DMS 273 (cell line): ENCODE measurements around the gene PGS1.

Experiments used
- DNase-seq: peaks from one replicate; lab custom pipeline; 2025; ENCODE audit not compliant: unreplicated experiment; lab: John Stamatoyannopoulos, UW

Gene PGS1

DNA sequence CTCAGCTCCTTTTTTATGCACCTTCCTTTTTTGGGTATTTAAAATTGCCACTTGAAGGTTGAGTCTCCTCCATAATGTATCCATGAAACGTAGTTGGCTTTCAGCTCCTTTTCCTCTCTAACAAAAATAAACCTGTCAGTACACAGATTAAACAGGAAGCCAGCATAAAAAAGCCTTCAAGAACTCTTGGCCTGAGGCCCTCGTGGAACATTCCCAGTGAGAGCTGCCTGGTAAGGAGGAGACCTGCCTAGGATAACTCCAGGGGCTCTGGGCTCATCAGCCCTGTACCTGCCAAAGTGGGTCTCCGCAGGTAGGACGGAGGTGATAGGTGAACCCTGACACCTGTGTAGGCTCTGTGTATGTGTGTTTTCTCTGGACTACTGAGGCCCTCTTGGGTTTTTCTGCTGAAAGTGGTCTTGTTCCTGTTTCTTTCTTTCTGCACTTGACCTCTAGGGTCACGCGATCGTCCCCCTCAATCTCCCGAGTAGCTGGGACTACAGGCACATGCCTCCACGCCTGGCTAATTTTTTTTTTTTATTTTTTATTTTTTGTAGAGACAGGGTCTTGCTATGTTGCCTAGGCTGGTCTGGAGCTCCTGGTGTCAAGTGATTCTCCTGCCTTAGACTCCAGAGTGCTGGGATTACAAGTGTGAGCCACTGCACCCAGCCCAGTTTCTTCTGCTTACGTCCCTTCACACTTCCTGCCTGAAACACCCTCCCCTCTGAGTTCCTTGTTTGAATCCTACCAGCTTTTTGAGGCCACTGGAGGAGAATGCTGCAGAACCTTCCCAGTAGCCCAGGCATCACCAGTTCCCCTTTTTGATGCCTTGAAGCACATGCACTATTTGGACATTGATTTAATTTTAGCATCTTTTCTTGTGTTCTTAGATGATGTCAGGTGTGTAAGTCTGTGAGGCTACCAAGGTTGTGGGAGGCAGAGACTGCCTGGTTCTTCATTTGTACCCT, 9.8 kb downstream of the PGS1 start:
- no peak for DNase-seq

DNA sequence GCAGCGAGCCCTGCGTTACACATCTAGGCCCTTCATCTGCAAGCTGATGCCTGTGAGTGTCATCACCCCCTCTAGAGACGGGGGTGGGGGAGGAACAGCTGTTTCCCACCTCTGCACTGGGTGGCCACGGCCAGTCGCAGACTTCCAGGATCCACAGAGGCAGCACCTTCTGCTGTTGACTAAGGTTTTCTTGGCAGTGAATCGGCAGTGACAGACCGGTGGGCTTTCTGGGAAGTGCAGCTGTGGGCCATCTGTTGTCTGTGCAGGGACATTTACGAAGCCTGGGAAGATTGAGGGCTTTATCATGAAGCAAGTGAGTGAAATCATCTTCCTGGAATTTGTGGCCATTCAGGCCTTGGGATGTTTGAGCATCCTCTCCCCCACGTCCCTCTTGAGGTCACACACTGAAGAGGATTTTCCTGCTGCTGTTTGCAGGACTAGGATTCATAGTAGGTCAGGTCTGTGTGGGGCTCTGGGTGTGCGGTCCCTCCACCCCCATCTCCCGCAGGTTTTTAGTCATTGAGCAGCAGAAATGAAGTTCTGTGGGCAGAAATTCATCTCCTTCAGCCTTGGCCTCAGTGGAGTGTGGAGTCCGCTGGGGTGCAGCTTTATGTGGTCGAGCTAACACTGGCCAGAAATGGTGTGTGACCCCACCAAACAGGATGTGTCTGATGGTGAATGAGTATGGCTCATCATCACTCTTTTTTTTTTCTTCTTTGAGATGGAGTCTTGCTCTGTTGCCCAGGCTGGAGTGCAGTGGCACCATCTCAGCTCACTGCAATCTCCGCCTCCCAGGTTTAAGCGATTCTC, 12.0 kb downstream of the PGS1 start:
- peak; percentile 96 for DNase-seq

DNA sequence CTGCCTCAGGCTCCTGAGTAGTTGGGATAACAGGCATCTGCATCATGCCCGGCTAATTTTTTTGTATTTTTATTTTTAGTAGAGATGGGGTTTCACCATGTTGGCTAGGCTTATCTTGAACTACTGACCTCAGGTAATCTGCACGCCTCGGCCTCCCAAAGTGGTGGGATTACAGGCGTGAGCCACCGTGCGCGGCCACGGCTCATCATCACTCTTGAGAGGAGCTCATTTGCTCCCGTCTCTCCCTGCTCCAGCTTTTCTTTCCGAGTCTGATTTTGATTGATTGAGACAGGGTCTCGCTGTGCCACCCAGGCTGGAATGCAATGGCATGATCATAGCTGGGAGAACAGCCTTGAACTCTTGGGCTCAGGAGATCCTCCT, 12.6 kb downstream of the PGS1 start:
- DNase-seq, result no peak

DNA sequence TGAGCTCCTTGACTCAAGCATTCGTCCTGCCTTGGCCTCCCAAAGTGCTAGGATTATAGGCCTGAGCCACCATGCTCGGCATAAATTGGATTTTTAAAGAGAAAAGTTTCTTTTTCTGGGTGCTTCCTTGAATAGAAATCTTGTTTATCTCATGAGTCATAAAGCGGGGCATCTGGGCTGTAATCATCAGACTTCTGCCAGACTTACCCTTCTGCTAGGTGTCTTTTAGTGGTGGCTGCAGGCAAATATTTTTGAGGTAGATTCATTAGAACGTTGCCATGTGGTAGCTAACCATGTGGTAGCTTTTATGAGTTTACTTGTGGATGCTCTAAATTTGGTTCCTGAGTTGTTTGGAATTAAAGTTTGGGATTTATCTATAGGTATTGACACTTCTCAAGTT, 13.4 kb downstream of the PGS1 start:
- DNase-seq, result peak; percentile 58

DNA sequence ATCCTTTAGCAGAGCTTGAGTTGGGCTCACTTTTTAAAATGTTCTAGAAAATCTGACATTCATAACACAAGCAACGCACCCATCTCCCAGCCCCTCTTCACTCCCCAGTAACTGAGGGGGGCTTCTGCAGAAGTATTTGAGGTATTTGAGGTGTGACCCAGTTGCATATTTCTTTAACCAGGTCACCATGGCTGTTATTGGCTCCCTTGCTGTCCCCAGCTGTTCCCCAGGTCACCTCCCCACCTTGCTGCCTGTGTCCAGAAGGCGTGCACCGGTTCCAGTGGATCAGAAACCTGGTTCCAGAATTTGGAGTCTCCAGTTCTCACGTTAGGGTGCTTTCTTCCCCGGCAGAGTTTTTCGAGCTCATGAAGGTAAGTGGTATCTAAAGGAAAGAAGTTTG, 13.8 kb downstream of the PGS1 start:
- no peak for DNase-seq

DNA sequence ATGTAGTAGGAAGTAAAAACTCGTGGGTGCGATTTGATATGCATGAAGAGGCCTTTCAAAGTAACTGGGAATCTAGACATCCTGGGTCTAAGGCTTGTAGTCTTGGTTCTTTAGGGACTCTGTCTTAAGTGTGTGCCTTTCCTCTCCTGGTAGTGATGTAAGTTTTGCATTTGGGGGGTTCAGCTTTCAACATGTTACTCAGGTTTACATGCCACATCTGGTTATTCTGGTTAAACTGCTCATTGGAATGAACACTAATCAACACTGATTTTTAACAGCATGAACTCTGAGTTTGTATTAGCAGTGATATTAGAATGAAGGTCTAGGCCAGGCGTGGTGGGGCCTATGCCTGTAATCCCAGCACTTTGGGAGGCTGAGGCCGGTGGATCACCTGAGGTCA, 15.1 kb downstream of the PGS1 start:
- DNase-seq, result no peak

DNA sequence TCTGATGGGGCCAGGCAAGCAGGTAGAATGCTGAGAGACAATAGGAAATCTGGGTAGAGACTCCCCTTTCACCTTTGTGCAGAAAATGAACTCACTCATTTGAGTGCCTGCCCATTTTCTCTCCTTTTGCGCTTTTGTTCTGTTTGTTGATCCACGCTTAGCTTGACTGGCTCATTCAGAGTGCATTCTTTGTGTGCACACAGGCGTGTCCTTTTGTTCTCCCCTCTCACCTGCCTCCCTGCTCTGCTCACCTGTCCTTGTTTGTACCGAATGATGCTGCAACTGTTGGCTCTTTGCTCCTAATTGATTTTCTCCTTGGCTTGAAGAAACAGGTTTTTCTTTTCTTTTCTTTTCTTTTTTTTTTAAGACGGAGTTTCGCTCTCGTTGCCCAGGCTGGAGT, 15.8 kb downstream of the PGS1 start:
- DNase-seq, result no peak

DNA sequence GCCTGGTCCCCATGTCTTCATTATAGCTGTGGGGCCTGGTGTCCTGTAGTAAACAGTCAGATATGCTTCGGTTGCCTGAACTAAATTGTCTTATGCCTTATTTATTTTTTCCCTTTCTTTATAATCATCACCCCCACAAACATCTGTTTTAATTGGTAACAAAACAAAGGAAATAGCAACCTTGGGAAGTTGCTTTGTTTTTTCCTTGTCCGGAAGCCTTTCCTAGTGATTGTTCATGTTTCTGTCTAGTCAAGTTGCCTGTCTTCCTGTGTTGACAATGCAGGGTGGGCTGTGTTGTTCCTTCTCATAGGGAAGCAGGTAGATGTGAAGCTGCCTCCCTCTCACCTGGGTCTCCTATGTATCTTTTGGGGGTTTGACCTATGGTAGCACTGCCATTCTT, 16.7 kb downstream of the PGS1 start:
- DNase-seq, result no peak

DNA sequence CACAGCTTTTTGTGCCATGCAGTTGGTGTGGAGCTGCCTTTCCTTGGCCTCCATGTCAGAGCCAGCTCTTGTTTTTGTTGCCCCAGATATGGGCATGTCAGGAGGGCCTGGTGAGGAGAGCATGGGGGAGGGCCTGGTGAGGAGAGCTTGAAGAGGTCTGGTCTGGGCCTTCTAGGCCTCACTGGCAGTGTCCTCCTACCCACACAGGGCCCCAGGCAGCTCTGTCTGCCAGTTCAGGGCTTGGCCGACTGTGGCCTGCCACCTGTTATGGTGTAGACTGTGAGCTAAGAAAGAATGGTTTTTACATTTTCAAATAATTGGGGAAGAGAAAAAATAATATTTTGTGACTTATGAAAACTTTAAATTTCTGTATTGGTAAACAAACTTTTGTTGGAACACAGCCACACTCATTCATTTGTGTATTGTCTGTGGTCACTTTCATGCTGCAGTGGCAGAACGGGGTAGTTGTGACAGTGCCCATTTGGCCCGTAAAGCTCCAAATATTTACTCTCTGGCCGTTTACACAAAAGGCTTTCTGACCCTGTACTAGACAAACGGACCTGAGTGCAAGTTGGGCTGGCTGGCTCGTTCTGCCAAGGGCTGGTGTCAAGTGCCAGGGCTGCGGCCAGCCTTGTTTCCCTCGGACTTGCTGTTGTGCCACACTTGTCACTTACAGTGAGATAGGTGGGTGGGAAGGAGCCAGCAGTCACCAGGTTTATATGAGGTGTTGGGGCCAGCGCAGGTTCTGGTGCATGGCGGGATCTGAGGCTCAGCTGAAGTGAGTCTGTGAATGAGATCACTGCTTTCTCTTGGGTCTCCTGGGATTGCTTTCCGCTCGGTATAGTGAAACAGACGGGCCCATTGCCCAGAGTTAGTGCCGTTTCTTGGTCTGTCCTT, 18.2 kb downstream of the PGS1 start:
- no peak for DNase-seq

DNA sequence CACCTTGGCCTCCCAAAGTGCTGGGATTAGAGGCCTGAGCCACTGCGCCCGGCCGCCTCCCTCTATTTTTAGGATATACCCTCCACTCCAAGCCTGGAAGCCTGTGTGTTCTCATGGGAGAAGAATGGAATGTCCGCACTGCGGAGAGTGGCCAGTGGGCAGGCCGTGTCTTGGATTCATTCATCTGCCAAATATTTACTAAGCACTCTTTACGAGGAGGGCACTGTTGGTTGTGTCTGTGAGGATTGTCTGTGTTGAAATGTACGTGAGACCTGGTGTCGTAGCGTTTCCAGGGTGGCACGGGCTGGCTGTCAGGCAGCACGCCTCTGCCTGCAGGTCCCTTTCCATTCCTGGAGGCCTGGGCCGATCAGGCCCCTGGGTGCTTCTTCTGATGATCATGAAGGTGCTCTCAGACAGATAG, 19.2 kb downstream of the PGS1 start:
- no peak for DNase-seq

DNA sequence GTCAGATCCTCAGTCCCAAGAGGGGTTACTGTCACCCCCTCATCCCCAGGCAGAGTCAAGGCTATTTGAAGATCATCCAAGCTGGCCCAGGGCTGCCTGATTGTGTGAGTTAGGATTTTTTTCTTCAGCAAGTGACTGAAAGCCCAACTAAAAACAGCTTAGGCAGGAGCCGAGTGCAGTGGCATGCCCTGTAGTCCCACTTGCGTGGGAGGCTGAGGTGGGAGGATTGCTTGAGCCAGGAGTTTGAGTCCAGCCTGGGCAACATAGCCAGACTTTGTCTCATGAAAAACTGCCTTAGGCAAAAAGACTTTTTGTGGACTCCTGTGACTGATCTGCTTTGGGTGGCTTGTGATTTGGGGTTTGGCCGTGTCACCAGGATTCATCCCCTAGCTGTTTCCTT, 19.9 kb downstream of the PGS1 start:
- no peak for DNase-seq

DNA sequence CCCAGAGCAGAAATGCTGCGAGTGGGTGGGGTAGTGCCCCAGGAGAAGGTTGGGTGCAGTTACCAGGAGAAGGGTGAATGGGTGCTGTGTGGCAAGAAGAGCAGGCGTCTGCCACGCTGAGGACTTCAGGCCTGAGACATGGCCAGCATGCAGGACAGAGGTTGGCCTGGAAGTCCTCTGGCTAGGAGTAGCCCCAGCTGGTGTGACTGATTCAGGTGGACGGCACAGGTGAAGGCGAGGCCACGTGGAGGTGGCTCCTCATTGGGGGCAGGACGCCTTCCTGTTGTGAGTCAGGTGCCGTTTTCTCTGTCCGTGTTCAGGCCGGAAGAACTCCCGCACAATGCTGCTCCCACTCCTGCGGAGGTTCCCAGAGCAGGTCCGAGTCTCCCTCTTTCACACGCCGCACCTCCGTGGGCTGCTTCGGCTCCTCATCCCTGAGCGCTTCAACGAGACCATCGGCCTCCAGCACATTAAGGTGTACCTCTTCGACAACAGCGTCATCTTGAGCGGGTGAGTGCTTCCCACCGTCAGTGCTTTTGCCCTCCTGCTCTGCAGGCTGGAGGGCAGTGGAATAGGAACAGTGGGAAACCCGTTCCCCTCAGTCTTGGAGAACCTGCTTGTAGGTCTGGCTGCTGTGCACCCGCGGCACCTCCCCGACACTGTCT, 20.7 kb downstream of the PGS1 start:
- no peak for DNase-seq

DNA sequence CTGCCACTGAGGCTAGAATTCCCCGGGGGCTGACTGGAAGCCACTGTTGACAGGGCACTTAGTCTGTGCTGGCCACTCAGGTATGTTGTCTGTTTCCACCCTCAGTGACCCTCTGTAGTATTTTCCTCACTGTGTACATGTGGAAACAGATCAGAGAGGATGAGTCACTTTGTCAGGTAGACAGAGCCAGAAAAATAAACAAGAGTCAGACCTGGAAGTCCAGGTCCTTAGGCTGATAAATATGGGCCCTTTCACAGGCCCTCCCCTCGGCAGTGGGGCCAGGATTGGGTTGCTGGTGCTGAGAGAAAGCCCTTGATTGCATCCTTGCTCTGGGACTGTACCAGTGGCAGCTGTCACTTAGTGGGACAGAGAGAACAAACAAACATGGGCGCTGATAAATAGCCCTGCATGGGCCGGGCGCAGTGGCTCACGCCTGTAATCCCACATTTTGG, 21.3 kb downstream of the PGS1 start:
- DNase-seq, result no peak

DNA sequence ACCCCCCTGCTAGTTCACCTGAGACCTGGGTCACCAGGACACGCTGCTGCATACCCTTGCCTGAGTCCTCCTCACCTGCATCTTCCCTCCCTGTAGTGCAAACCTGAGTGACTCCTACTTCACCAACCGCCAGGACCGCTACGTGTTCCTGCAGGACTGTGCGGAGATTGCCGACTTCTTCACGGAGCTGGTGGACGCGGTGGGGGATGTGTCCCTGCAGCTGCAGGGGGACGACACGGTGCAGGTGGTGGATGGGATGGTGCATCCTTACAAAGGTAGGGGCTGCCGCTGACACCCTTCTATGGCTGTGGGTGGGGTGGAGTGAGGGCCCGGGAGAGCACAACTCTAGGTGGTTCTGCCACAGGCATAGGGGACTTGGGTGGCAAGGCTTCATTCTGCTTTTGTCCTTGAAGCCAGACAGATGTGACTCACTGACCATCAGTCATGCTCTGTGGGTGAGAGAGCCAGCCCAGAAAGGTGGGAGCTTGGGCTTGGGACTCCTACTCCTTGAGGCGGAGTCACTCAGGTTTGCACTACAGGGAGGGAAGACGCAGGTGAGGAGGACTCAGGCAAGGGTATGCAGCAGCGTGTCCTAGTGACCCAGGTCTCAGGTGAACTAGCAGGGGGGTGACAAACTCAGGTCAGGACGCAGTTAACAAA, 22.3 kb downstream of the PGS1 start:
- DNase-seq, result no peak

DNA sequence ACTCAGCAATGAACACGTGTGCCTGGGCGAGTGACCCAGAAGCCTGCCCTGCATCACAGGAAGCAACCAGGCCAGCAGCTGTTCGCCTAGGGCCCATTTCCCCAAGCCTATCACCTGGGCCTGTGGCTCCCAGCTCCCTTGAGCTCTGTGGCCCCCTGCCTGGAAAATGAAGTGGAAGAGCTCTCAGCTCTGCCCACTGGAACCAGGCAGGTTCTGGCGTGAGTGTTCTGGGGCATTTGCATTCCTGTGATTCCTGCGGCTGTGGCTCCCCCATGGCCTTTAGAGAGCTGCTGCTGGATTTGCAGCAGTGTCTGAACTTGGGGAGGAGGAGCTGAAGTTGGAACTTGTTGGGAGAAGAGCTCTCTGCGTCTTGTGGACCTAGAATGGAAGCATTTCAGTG, 22.8 kb downstream of the PGS1 start:
- DNase-seq, result no peak

DNA sequence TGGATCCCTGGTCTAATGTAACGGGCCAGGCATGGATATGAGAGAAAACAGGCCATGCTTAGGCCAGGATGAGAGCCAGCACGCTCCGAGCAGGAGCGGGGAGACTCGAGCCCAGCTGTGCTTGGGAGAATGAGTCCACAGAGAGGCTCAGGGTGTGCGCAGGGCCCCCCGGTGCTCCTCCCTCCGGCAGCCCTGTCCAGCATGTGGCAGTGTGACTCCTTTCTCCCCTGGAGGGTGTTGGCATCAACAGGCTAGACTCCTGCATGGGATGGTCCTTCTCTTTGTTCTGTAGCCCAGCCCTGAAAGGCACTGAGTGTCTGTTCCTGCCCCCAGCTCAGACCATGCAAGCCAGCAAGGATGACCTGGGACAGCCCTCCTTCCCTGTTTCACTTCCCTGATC, 23.4 kb downstream of the PGS1 start:
- no peak for DNase-seq

DNA sequence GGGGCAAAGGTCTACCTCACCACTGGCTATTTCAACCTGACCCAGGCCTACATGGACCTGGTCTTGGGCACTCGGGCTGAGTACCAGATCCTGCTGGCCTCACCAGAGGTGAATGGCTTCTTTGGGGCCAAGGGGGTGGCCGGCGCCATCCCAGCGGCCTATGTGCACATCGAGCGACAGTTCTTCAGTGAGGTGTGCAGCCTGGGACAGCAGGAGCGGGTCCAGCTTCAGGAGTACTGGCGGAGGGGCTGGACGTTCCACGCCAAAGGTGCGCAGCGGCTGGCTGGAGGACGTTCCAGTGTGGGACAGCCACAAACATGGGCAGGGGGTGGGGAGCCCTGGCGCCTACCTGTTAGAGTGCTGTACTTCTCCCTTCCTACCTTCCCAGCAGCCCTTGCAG, 25.4 kb downstream of the PGS1 start:
- DNase-seq, result no peak

DNA sequence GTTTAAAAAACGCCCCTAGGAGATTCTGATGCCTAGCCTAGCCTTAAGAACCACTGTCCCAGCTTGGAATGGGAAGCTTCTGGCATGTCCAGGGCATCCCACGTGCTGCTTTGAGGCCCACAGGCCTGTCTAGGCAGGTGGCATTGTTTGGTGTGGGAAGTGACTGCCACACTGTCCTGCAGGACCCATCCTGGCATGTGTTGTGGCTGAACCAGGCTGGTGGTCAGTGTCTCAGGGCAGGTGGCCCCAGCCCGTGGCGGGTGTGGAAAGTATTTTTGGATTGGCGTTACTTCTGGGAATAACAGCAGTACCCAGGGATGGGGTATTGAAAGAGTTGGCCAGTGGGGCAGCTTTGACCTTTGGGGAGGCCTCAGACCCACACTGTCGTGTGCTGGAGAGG, 27.9 kb downstream of the PGS1 start:
- DNase-seq, result no peak

DNA sequence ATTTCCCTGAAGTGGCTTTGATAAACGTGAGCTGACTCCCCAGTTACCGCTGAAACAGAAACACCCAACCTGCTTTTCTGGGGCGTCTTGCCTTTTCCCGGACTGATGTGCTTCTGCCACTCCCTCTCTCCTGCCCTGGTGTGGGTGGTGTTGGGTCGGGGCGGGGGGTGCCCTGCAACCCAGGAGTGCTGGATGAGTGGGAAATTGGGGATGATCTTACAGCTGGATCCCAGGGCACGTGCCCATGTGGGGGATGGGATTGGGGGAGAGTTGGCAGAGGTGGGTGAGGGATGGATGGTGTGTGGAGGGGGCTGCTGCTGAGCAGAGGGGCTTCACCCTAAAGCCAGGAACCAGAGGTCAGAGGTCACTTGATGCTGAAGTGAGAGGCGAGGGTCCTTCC, 28.5 kb downstream of the PGS1 start:
- no peak for DNase-seq

DNA sequence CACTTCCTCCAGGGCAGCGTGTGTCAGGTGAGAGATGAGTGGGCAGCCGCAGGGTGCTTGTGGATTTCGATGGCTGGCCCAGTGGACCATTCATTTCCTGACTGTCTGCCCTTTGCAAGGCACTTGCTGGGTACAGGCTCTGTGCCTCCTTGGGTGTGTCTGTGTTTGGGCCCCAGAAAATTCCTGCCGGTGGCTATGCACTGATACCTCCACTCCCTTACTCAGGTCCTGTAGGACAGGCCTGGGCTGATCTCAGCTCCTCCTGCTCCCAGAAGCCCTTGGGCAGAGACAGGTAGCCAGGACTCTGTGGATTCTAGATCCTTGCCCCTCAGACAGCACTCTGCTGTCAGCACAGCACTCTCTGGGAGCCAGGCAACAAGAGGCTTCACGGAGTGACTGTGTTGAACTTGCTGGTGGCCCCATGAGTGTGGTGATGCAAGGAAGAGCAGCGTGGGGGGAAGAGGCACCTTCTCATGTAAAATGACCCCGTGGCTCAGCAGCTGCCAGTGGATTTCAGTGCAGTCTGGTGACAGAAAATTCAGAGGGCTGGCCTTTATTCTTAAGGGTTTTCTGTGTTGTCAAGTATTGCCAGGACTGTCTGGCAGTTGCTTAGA, 29.0 kb downstream of the PGS1 start:
- DNase-seq, result peak; percentile 51
